Keratinocyte (primary cell): ENCODE results near the gene DENND4B.

Experiments
- CTCF ChIP-seq, 3 experiments: IDR thresholded peaks in 1 of 3; conservative IDR thresholded peaks in 1 of 3; optimal IDR thresholded peaks in 1 of 3; 2 replicates in 2 of 3; 3 replicates in 1 of 3; pipeline versions ENCODE3 to v1.5.1; 2011; ENCODE audit warnings: low read length in 3 of 3, mild to moderate bottlenecking in 3 of 3, moderate library complexity in 2 of 3, control low read depth in 1 of 3, inconsistent platforms in 1 of 3; ENCODE audit not compliant: insufficient read depth in 2 of 3; ENCODE audit errors: extremely low read depth in 1 of 3
- EZH2 ChIP-seq: IDR thresholded peaks from one replicate; pipeline ENCODE4 v1.6.1; 2012; ENCODE audit warnings: inconsistent platforms, mild to moderate bottlenecking, low read length, moderate library complexity

- no peak for TF ChIP-seq CTCF (optimal IDR thresholded peaks at IDR 0.05 in 1 of 3, IDR thresholded peaks at IDR 0.05 in 1 of 3, conservative IDR thresholded peaks at IDR 0.05 in 1 of 3; ENCODE audit: extremely low read depth in 1 of 3, insufficient read depth in 2 of 3, low read length in 3 of 3)
- TF ChIP-seq EZH2: no peak
Measured at GRCh38 chr1:153921080-153921802, 25.3 kb downstream of the DENND4B start.
